AG04450 (cell line): ENCODE results near the gene LPCAT1. TPM values are rescaled to one million over a fixed set of nuclear protein-coding genes. Genes with fewer than 3 reads are reported as not detected.

Experiments used
- CTCF ChIA-PET: fragments of 300-600, 350-600 bp; formaldehyde crosslinking; extraction: SDS; loops from one replicate; lab custom pipeline; 2022; ENCODE audit warnings: antibody characterized with exemption, inconsistent platforms; lab: Charles Lee
- POLR2A ChIA-PET: fragments of 350-600 bp; formaldehyde crosslinking; extraction: SDS; loops from one replicate; lab custom pipeline; 2021; ENCODE audit warnings: antibody characterized with exemption, inconsistent platforms; lab: Yijun Ruan, JAX
- DNase-seq: peaks from one replicate; pipeline ENCODE4 v3.0.0-alpha.2; 2011; ENCODE audit warnings: low read depth, low spot score
- H3K27ac ChIP-seq: one replicate; pipeline ENCODE4 v1.5.1; 2012; ENCODE audit warnings: low read depth, low read length, control low read depth
- H3K27me3 ChIP-seq: one replicate; pipeline ENCODE4 v1.6.0; 2012; ENCODE audit warnings: low read length; ENCODE audit not compliant: control insufficient read depth, insufficient read depth
- H3K4me3 ChIP-seq: 2 replicates; pipeline ENCODE4 v1.5.1; 2011; ENCODE audit warnings: mild to moderate bottlenecking, low read depth, low read length, control low read depth
- H3K9me3 ChIP-seq: 2 replicates; pipeline ENCODE4 v1.5.1; 2012; ENCODE audit warnings: low read length; ENCODE audit not compliant: control insufficient read depth, insufficient read depth
- polyA plus RNA-seq: library from polyadenylated mRNA; depleted of rRNA; stranded (reverse); fragments of >200 nt; gene quantifications from 2 replicates; pipeline ENCODE4 v1.2.3, GENCODE V29; 2011
- TF ChIP-seq, protein P1 (sequence below): IDR thresholded peaks from 2 replicates; pipeline ENCODE4 v1.5.1; 2011; ENCODE audit warnings: low read depth, low read length, control low read depth, inconsistent platforms

The LPCAT1 gene
- polyA plus RNA-seq, 1 experiment, result 23.4 TPM

DNA sequence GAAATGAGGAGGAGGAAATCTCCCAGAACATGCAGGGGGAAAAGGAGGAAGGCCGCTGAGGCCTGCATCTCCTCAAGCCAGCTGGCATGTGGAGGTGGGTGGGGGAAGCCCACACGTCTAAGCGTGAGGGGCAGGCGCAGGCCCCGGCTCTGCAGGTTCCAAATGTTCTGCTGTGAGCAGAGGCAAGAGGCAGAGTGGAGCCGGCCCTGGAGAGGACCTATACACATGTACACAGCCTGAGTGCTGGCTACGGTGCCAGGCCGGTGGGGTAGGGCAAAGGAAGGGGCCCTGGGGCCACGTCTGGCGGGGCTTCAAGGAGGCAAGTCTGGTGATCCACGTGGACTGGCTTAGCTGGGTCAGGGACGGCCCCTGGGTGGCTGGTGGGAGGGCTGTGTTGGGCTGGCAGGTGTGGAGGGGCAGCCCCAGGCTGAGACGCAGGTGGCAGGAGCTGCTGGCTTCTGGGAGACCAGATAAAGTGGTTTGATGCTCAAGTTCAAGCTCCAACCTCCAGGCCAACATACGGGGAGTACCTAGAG, 26.4 kb downstream of the LPCAT1 start:
- H3K4me3 ChIP-seq, result no peak overlapping the region
- H3K27me3 ChIP-seq, result no peaks in the 10 kb centered on the region
- DNase-seq, result no peak
- H3K9me3 ChIP-seq, result no peaks in the 10 kb centered on the region
- CTCF ChIA-PET, result no interaction called here
- TF ChIP-seq, protein P1, sequence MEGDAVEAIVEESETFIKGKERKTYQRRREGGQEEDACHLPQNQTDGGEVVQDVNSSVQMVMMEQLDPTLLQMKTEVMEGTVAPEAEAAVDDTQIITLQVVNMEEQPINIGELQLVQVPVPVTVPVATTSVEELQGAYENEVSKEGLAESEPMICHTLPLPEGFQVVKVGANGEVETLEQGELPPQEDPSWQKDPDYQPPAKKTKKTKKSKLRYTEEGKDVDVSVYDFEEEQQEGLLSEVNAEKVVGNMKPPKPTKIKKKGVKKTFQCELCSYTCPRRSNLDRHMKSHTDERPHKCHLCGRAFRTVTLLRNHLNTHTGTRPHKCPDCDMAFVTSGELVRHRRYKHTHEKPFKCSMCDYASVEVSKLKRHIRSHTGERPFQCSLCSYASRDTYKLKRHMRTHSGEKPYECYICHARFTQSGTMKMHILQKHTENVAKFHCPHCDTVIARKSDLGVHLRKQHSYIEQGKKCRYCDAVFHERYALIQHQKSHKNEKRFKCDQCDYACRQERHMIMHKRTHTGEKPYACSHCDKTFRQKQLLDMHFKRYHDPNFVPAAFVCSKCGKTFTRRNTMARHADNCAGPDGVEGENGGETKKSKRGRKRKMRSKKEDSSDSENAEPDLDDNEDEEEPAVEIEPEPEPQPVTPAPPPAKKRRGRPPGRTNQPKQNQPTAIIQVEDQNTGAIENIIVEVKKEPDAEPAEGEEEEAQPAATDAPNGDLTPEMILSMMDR, result no peak
- no peak overlapping the region for H3K27ac ChIP-seq
- POLR2A ChIA-PET, result no interaction called here

DNA sequence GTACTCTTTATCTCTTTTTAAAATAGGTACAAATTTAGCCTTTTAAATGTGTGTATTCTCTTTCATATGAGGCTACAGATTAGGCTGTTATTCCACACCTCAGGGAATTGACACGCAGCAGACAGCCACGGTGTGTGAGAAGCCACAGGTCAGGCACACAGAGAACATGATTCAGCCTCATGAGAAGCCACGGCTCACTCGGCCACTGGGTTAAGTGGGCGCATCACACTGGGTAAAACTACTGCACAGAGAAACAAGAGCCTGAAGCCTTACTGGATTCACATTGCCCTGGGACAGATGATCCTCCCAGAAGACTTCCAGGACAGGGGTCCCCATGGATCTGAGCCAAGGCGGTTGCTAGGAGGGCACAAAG, 28.2 kb downstream of the LPCAT1 start:
- CTCF ChIA-PET, result interaction anchor here (1.5 kb wide), 1 partner anchor 25 kb away, joined by 3 read pairs; no protein-coding TSS in a partner anchor

DNA sequence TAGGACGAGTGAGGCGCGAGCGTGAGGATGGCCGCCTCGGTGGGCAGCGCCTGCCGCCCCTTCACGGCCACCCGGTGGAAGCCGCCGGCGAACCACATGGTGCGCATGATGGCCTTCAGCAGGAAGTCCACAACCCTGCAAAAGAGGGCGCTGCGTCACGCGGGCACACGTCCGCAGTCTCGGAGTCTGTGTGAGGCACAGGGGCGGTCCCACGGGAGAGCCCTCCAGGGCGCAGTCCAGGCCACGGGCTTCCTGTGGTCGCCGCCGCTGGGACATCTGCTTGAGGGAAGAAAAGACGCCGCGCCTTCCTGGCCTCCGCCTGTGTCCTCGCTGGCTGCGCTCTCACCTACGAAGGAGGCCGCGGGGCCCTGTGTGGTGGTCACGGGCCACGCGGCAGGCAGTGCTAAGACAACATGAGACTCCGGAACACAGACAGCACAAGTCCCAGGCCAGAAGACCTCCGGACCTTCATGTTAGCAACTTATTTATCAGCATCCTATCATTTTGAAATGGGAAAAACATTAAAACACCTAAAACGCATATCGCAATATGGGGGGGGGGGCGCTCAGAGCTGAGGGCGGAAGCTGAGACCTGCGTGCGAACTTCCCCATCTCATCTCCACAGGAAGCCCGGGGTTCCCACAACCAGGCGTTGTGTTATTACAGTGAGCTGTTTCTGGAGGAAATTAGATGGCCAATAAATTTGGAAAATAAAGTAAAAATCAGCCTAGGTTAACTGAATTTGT, 28.8 kb downstream of the LPCAT1 start:
- no peaks in the 10 kb centered on the region for H3K27me3 ChIP-seq
- no peaks in the 10 kb centered on the region for H3K9me3 ChIP-seq
- H3K27ac ChIP-seq, result no peak overlapping the region
- ChIA-PET POLR2A (no interaction called here), CTCF (interaction anchor here (1.5 kb wide), 1 partner anchor 25 kb away, joined by 3 read pairs; no protein-coding TSS in a partner anchor)
- TF ChIP-seq, protein P1, result no peak
- no peak overlapping the region for H3K4me3 ChIP-seq
- no peak for DNase-seq

More for the DNA sequence above, 28.2 kb downstream of the LPCAT1 start:
- H3K4me3 ChIP-seq, result no peak overlapping the region
- POLR2A ChIA-PET, result no interaction called here
- no peaks in the 10 kb centered on the region for H3K9me3 ChIP-seq
- no peaks in the 10 kb centered on the region for H3K27me3 ChIP-seq
- DNase-seq, result no peak
- TF ChIP-seq, protein P1, result no peak
- no peak overlapping the region for H3K27ac ChIP-seq

DNA sequence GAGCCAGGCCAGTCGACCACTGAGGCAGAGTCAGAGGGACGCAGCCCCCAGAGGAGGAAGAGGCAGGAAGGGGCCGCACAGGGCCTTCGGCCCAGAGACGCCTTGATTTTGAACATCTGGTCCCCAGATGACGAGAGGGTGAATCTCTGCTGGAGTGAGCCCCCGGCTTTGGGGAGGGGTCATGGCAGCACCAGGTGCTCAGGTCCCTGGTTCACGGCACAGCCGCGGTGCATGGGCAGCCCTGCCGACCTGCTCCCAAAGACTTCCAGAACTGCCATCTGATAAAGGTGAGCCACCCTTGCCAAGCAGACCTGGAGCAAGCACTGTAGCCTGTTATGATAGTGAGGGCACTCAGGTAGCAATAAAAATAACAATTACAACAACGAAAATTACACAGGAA, 29.8 kb downstream of the LPCAT1 start:
- no peak for DNase-seq
- Histone ChIP-seq H3K27me3 (no peaks in the 10 kb centered on the region), H3K27ac (no peak overlapping the region), H3K9me3 (no peaks in the 10 kb centered on the region), H3K4me3 (no peak overlapping the region)
- ChIA-PET CTCF (no interaction called here), POLR2A (no interaction called here)
- TF ChIP-seq, protein P1, result no peak

DNA sequence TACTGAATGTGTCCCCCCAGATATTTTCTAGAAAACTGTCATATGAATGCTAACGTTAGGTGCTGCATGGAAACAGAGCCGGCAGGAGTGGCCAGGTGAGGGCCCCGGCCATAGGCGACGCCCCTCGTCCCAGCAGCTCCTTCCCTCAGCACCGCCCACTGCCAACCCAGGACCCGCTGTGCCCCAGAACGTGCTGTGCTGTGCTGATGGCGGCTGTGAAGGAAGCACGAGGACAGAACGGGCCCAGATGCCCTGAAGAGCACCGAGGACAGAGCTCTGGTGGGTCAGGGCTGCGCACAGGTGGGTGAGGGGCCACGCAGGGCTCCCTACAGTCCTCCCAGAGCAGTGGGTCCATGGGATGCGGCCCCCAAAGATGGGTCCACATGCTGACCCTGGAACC, 30.3 kb downstream of the LPCAT1 start:
- CTCF ChIA-PET, result no interaction called here
- Histone ChIP-seq H3K9me3 (no peaks in the 10 kb centered on the region), H3K27ac (no peak overlapping the region), H3K4me3 (no peak overlapping the region), H3K27me3 (no peaks in the 10 kb centered on the region)
- no peak for DNase-seq
- POLR2A ChIA-PET, result no interaction called here
- TF ChIP-seq, protein P1, result no peak
